GM19240 (cell line): Measurements from ENCODE around the gene SEC63.
A peak's percentile ranks its signal among the peaks of the same experiment; 100 is the strongest.
"Not testable (repeated sequence)": the region's sequence is repeated elsewhere in the genome, so short reads cannot be mapped to it uniquely, and the experiment has no call there.

ENCODE experiments used
- DNase-seq: peaks from one replicate; pipeline ENCODE4 v3.0.0; 2011; ENCODE audit warnings: low spot score; ENCODE audit not compliant: insufficient read length

Gene SEC63

GRCh38 chr6:107862383-107862782 is 95.6 kb downstream of the SEC63 start:
- no peak for DNase-seq

- DNase-seq = not testable (repeated sequence)
Measured at GRCh38 chr6:107860963-107861362, 97.0 kb downstream of the SEC63 start.

GRCh38 chr6:107860144-107860543 is 97.9 kb downstream of the SEC63 start:
- DNase-seq = not testable (repeated sequence)

GRCh38 chr6:107853230-107853629 is 104.8 kb downstream of the SEC63 start:
- no peak for DNase-seq

- no peak for DNase-seq
Measured at GRCh38 chr6:107849325-107849724, 108.7 kb downstream of the SEC63 start.

GRCh38 chr6:107847844-107848802 is 109.9 kb downstream of the SEC63 start:
- DNase-seq = peak; percentile 47

GRCh38 chr6:107846262-107846795 is 111.7 kb downstream of the SEC63 start:
- DNase-seq = no peak

GRCh38 chr6:107845777-107846176 is 112.2 kb downstream of the SEC63 start:
- DNase-seq = no peak

- DNase-seq = no peak
Measured at GRCh38 chr6:107843400-107843799, 114.6 kb downstream of the SEC63 start.

GRCh38 chr6:107841275-107841670 is 116.7 kb downstream of the SEC63 start:
- no peak for DNase-seq

- no peak for DNase-seq
Measured at GRCh38 chr6:107840636-107841274, 117.3 kb downstream of the SEC63 start.

- no peak for DNase-seq
Measured at GRCh38 chr6:107833136-107833535, 124.9 kb downstream of the SEC63 start.

- no peak for DNase-seq
Measured at GRCh38 chr6:107832151-107833056, 125.6 kb downstream of the SEC63 start.

- DNase-seq = no peak
Measured at GRCh38 chr6:107830060-107830459, 127.9 kb downstream of the SEC63 start.

GRCh38 chr6:107827541-107827940 is 130.5 kb downstream of the SEC63 start:
- DNase-seq = no peak

GRCh38 chr6:107823047-107823557 is 134.9 kb downstream of the SEC63 start:
- no peak for DNase-seq

GRCh38 chr6:107822176-107823046 is 135.6 kb downstream of the SEC63 start:
- DNase-seq = peak; percentile 63

- DNase-seq = no peak
Measured at GRCh38 chr6:107821591-107821990, 136.4 kb downstream of the SEC63 start.

- DNase-seq = no peak
Measured at GRCh38 chr6:107820338-107821261, 137.4 kb downstream of the SEC63 start.
